Spleen (tissue), 7 donors: ENCODE data around the gene INPP4B.

Experiments
- POLR2AphosphoS5 ChIP-seq, 3 donors: sonication (generic); formaldehyde crosslinking; IDR thresholded peaks; one replicate each; pipeline ENCODE4 v1.5.1; 2017; ENCODE audit warnings: antibody characterized with exemption in 3 of 3
- TF ChIP-seq, protein P1 (sequence below), 11 experiments: fragments of 200-600 bp in 7 of 11; fragments of 450-650 bp in 4 of 11; sonication (generic) in 4 of 11; IDR thresholded peaks in 8 of 11; conservative IDR thresholded peaks in 3 of 11; 1 replicate in 7 of 11; 2 replicates in 4 of 11; pipeline versions ENCODE4 v1.4.0 to v1.8.0; 2016 to 2021; ENCODE audit warnings: antibody characterized with exemption in 11 of 11, inconsistent platforms in 4 of 11, mild to moderate bottlenecking in 1 of 11
- donor health status: DM: no; HTN: no; CAD: no; lungs with moderate emphysema.
- donor health status: DM: no; HTN: no; CAD: no.
- donor health status: DM: no; HTN: no; CAD: no.

DNA sequence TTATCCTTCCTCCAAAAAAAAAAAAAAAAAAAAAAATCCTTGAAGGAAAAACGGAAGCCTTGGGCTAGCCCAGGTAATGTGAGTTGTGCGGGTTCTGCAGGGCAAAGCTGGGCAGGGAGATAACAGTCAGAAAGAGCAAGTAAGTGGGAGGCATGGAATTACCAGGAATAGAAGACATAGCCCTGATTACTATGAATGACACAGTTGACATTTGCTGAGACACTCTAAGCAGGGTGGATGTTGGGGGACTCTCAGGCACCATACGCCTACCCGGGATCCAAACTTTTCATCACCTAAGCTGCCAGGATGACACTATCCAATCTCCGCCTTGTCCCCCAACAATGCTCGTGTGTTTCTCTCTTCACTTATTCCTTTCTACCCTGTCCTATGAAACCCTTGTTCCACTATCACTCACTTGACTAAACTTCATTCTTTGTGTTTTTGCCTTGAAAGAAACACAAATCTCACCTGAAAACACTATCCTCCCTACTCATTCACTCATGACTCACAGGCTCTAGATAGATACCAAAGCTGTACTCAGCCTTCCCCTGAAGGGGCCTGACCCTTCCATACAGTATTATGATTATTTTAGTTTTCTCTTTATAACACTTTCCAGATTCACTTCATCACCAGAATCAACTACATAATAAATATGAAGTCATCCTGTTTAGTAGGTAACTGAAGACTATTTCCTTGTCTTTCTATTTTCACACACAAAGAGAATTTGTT lies 158.4 kb downstream of the INPP4B start:
- TF ChIP-seq, protein P1, sequence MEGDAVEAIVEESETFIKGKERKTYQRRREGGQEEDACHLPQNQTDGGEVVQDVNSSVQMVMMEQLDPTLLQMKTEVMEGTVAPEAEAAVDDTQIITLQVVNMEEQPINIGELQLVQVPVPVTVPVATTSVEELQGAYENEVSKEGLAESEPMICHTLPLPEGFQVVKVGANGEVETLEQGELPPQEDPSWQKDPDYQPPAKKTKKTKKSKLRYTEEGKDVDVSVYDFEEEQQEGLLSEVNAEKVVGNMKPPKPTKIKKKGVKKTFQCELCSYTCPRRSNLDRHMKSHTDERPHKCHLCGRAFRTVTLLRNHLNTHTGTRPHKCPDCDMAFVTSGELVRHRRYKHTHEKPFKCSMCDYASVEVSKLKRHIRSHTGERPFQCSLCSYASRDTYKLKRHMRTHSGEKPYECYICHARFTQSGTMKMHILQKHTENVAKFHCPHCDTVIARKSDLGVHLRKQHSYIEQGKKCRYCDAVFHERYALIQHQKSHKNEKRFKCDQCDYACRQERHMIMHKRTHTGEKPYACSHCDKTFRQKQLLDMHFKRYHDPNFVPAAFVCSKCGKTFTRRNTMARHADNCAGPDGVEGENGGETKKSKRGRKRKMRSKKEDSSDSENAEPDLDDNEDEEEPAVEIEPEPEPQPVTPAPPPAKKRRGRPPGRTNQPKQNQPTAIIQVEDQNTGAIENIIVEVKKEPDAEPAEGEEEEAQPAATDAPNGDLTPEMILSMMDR (IDR thresholded peaks at IDR 0.05 in 8 of 11, conservative IDR thresholded peaks at IDR 0.05 in 3 of 11) = no peak
- no peak for TF ChIP-seq POLR2AphosphoS5 (IDR thresholded peaks at IDR 0.05)
